HFF-Myc (cell line): ENCODE results near the gene MBNL2.

Experiments
- DNase-seq: peaks from one replicate; pipeline ENCODE4 v3.0.0-alpha.2; 2011; ENCODE audit warnings: low read depth; ENCODE audit errors: extremely low read depth
- H3K4me3 ChIP-seq: replicated peaks from 2 replicates; pipeline ENCODE4 v1.5.1; 2011; ENCODE audit warnings: low read depth, mild to moderate bottlenecking, control low read depth, low read length
- TF ChIP-seq, protein P1 (sequence below): IDR thresholded peaks from 2 replicates; pipeline ENCODE4 v1.5.1; 2012; ENCODE audit warnings: mild to moderate bottlenecking, low read depth, low read length, control low read depth; ENCODE audit errors: missing control alignments

The MBNL2 gene

DNA sequence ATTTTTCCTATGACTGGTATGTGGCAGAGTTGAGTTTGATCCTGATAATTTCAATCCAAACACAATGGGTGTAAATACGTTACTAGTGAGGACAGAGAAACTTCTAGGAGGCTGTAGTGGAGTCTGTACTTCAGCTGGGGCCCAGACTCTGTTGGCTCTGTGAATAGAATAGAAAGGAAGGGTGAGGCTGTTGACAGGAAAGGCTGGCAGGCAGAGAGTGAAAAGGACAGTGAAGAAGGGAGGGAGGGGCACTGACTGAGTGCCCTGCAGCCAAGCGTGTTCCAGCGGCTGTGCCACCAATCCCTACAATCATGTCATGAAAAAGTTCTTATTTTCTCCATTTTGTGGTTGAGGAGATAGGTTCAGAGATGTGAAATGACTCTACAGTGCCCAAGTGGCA lies 80.5 kb downstream of the MBNL2 start:
- no peak overlapping the region for H3K4me3 ChIP-seq
- TF ChIP-seq, protein P1, sequence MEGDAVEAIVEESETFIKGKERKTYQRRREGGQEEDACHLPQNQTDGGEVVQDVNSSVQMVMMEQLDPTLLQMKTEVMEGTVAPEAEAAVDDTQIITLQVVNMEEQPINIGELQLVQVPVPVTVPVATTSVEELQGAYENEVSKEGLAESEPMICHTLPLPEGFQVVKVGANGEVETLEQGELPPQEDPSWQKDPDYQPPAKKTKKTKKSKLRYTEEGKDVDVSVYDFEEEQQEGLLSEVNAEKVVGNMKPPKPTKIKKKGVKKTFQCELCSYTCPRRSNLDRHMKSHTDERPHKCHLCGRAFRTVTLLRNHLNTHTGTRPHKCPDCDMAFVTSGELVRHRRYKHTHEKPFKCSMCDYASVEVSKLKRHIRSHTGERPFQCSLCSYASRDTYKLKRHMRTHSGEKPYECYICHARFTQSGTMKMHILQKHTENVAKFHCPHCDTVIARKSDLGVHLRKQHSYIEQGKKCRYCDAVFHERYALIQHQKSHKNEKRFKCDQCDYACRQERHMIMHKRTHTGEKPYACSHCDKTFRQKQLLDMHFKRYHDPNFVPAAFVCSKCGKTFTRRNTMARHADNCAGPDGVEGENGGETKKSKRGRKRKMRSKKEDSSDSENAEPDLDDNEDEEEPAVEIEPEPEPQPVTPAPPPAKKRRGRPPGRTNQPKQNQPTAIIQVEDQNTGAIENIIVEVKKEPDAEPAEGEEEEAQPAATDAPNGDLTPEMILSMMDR: no peak
- DNase-seq: no peak

DNA sequence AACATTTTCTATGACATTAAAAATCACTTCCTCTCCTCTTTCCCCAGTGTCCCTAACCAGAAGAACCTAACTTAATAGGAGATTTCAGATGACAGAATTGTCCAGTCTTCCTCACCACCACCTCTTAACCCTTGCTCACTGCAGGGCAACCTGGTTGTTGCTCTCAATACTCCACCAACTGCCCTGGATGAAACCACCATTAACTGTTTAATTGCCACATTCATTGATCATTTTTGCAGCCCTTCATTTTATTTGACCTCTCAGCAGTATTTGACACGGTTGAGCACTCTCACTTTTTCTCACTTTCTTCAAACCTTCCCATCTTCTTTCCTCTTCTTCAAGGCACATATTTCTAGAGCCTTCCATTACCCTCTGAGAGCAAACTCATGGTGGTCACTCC lies 84.0 kb downstream of the MBNL2 start:
- no peak overlapping the region for H3K4me3 ChIP-seq
- TF ChIP-seq, protein P1: no peak
- DNase-seq: no peak

DNA sequence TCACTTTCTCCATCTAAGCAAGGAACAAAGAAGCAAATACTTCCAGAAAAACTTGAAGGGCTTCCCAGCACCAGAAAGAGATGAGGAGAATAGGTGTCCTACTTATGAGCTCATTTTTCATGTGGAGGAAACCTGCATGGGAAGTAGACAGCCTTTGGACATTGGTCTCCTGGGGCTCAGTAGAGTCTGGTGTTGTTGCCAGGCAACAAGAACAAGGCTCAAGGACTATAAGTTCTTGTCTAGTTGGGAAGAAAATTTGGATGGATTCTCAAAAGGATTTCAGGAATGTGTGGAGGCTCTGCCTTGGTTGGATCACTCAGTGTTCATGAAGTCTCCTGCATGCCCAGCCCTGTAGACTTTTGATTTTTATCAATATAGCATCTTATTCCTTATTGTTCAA lies 84.5 kb downstream of the MBNL2 start:
- TF ChIP-seq, protein P1: no peak
- no peak for DNase-seq
- no peak overlapping the region for H3K4me3 ChIP-seq

DNA sequence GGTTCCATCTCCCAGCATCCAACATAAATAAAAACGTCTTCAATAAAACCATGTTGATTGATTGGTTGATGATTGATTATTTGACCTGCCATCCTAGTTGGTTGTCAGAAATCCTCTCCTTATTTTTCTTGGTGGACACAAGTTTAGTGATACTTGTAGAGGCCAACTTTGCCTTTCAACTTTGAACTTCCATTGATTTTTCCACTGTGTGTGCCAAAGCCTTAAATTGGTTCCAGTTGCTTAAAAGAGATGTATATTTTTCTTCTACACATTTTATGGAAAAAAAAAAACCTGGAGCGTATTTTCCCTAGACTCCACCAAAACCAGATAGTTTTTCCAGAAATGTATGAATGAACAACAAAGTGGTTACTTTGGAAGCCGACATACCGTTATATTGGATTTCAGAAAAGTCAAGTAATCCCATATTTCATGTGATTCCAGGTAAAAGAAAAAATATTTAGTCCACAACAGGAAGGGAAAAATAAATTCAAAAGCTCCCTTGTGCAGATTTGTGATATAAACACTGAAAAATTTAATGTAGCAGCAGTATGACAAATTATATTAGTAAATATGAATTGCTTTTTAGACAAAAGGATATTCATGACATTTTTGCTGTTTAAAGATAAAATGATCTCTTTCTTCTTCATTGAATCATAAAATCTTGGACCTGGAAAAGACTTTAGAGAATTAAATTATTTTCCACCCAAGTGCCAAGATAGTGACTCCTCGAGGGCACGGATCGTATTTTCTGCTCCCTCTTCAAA lies 85.2 kb downstream of the MBNL2 start:
- TF ChIP-seq, protein P1: no peak
- DNase-seq: no peak
- H3K4me3 ChIP-seq: no peak overlapping the region

DNA sequence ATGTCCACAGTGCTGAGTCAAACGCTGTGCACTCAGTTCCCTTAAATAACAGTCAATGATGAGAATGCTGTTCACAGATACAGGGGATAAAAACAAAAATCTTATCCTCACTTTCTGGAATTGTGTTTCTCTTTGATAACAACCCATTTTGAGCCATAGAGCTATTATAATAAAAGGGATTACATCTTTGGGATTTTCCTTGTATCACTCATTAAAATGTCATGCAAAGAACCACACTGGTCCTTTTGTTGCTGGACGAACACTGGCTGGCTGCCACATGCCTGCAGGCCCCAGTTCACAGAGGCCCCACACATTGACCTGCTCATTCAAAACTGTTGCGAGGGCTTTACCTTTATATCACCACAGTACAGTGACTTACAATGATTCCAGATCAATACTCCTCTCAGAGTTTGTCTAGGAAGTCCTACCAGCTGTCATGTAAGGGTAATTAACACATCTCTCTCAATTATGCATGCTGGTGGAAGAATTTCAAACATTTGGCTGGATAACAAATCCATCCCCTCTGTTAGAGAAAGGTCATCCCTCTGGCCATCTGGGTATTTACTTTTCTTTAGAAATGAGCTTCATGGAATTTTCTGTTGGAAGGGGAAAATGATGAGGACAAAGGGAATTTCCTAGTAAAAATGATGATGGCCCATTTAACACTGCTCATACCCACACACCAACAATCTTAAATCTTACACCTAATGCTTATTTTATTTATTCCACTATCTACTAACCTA lies 85.9 kb downstream of the MBNL2 start:
- no peak for DNase-seq
- TF ChIP-seq, protein P1: no peak
- no peak overlapping the region for H3K4me3 ChIP-seq

DNA sequence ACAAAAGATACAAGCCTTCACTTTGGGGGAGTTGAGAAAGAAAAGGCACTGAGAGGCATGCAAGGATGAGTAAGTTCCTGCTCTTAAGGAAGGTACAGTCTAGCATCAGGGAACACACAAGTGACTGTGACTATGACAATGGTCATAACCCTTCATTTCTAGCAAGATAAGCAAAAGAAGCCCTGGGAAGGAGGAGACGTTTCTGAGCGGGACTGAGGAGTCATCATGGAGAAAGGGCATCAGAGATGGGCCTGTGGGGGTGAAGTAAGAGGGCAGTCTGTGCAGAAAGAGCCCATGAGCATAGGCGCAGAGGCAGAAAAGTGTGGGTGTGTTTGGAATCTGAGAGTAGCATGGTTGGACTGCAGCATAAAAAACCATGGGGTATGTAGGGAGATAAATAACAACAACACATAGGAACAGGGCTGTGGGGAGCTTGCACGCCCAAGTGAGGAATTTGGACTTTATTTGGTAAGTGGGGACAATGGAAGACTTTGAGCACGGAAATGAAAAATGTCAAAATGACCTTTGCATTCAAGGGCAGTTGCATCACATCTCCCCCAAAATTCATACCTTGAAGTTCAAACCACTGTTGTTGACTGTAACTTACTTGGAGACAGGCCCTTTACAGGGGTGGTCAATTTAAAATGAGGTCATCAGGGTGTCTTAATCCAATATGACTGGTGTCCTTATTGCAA lies 86.7 kb downstream of the MBNL2 start:
- H3K4me3 ChIP-seq: no peak overlapping the region
- DNase-seq: no peak
- TF ChIP-seq, protein P1: no peak
